CD4-positive, alpha-beta T cell treated with Interleukin-17A for 4 hours (primary cell): Measurements from ENCODE around the gene MLST8.

Experiments
- DNase-seq: peaks from one replicate; pipeline ENCODE4 v3.0.0-alpha.2; 2020; ENCODE audit warnings: mixed read lengths

The MLST8 gene

GRCh38 chr16:2173916-2174315 lies 31.3 kb upstream of the MLST8 start:
- DNase-seq: no peak

DNA sequence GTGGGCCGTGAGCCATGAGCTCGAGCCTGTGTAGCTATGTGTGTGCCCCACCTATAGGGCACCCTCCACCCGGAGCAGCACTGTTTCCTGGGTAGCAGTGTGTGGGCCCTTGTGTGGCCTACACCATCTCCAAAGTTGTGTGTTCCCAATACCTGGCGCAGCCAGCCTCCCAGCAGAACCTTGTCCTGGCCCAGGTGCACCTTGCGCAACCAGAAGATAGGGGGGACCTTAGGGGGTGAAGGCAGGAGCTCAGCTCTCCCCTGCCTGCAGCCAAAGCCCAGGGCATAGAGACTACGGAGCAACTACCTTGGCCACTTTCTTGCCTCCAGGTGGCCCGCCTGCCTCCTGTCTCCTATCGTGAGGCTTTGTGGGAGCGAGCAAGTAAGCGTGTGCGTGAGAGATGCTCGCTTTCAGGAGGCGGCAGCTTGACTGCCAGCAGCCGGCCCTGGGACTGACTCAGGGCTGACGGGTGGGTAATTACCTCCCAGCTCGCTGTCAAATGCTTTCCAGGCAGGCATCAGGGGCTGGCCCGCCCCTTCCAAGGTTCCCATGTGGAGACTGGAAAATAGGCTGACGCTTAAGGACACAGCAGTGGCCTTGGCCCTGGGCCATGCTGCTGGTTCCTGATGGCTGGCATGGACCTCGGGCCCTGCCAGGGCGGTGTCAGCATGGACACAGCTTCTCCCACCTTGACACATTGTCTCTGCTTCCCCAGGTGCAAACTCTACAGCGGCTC lies 30.7 kb upstream of the MLST8 start:
- no peak for DNase-seq

DNA sequence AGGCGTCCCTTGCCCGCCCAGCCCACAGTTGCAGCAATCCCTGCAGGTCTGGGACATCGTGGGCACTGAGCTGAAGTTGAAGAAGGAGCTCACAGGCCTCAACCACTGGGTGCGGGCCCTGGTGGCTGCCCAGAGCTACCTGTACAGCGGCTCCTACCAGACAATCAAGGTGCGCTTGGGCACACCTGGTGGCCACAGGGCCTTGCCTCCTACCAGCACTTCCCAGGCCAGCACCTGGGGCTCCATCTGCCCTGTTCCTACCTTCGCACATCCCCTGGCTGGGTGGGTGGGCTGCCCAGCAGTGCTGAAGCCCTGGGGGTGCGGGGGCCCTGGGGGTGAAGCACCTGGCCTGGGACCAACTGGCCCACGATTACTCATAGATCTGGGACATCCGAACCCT lies 29.8 kb upstream of the MLST8 start:
- no peak for DNase-seq

DNA sequence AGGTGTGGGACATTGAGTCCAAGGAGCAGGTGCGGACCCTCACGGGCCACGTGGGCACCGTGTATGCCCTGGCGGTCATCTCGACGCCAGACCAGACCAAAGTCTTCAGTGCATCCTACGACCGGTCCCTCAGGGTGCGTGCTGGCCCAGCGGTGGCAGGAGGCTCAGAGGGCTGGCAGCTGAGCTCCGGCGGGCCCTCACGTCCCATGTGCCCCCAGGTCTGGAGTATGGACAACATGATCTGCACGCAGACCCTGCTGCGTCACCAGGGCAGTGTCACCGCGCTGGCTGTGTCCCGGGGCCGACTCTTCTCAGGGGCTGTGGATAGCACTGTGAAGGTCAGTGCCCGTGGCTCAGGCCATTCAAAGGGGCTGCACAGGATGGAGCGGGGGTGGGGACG lies 29.2 kb upstream of the MLST8 start:
- no peak for DNase-seq

DNA sequence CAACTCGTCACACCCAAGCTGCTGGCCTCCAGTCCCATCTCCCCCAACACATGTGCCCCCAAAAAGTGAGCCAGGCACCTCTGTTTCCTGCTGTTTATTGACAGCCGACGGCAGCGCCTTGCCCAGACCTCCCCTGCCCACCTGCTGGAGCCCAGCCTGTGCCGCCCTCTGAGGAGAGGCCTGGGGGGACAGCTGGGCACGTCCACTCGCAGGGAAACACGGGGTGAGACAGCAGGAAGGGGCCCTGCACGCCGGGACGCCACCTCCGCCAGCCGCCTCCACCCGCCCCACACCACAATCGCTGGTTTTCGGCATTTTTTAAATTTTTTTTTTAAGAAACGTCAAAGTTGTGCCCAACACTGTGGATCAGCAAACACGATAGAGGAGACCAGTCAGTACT lies 28.2 kb upstream of the MLST8 start:
- DNase-seq: no peak

DNA sequence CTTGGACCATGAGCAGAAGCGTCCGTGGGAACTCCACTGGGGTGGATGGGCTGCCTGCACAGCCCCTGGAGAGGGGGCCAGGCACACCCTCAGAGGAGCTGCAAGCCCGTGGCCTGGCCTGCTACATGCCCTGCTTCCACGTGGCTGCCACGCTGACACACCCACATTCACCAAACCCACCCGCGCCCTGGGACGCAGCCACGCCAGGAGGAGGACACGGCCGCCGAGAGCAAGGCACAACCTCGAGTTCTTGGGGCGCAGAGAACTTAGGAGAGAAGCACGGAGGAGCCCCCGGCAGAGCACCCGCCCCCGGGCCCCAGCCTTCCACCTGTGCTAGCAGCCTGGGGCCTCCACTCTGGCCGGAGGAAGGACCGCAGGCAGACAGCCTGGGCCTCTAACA lies 27.7 kb upstream of the MLST8 start:
- no peak for DNase-seq

DNA sequence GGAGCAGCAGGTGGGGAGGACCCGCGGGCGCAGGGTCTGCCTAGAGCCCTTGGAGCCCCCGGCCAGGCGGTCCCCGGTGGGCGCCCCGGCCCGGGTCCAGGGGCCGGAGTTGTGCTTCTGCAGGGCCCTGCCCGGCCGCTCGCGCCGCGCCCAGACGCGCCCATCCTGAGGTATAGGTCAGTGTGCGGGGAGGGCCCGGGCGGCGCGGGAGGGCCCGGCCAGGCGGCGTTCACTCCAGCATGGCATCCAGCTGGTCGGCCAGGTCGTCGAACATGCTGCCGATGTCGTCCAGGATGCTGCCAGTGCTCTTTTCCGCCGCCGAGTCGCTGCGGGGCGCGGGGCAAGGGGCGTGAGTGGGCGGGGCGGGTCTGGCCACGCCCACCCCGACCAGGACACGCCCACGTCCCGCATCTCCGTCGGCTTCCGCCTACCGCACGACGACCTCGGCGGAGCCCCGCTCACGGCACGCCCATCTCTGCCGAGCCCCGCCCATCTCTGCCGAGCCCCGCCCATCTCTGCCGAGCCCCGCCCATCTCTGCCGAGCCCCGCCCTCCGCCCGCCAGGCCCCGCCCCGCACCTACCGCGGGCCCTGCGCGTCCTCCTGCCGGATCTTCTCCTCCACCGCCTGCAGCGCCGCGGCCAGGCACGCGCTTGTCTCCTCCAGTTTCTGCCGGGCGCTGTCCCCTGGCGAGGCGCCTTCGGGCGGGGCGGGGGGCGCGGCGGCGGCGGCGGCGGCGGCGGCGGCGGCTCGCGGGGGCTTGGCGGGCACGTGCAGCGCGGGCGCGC lies 26.7 kb upstream of the MLST8 start:
- DNase-seq: peak; percentile 11

GRCh38 chr16:2179107-2179501 lies 26.1 kb upstream of the MLST8 start:
- DNase-seq: no peak

GRCh38 chr16:2179576-2179975 lies 25.7 kb upstream of the MLST8 start:
- no peak for DNase-seq

GRCh38 chr16:2180461-2180860 lies 24.8 kb upstream of the MLST8 start:
- DNase-seq: no peak

- DNase-seq: no peak
Measured at GRCh38 chr16:2180962-2181923, 24.0 kb upstream of the MLST8 start.

GRCh38 chr16:2181952-2182351 lies 23.3 kb upstream of the MLST8 start:
- no peak for DNase-seq

DNA sequence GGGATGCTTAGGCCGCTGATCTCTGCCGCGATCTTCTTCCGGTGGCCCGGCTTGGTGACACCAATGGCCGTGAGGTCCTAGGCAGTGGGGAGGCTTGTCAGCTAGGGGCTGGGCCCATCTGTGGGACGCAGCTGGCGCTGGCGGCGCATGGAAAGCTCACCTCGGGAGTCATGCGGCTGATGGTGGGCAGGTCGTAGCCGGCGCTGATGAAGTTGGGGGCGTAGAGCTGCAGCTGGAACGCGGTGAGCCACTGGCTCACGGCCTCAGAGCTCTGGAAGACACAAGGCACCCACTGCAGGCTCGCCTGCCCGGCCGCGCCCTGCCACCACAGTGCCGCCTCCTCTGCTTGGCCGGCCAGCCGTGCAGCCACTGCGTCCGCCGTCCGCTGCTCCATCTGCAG lies 21.6 kb upstream of the MLST8 start:
- DNase-seq: no peak

GRCh38 chr16:2184346-2184745 lies 20.9 kb upstream of the MLST8 start:
- DNase-seq: no peak

GRCh38 chr16:2184962-2185361 lies 20.3 kb upstream of the MLST8 start:
- DNase-seq: no peak

- DNase-seq: no peak
Measured at GRCh38 chr16:2186064-2186463, 19.2 kb upstream of the MLST8 start.

DNA sequence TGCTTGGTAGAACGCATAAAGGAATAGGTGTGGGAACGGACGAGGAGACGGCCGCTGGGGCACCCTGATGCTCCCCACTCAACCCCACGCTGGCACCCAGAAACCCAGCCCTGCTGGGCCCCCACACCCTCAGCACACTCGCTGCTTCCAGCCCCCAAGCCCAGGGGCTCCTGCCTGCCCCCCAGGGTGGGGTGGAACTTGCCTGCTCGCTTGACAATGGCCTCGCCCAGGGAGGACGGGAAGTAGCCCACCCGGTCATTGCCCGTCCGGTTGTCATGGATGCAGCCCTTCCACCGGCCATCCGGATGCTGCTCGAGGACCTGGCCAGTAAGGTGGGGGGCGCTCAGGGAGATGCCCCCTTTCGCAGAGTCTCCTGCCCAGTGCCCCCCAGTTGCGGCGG lies 18.7 kb upstream of the MLST8 start:
- no peak for DNase-seq

DNA sequence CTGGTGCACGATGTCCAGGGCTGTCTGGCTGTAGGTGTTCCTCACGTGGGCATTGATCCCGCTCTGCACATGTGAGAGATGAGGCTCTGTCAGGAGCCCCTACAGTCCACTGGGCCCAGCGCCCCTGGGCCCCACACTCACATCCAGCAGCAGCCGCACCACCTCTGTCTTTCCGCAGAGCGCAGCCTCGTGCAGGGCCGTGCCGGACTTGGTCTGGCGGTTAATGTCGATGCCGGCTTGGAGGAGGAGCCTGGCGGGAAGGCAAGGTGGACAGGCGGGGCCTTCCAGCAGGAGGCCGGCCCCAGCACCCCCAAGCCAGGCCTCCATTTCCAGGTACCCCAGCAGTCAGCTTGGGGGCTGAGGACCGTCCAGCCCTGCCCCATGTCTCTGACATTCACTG lies 18.0 kb upstream of the MLST8 start:
- DNase-seq: no peak

- no peak for DNase-seq
Measured at GRCh38 chr16:2188395-2188794, 16.9 kb upstream of the MLST8 start.

DNA sequence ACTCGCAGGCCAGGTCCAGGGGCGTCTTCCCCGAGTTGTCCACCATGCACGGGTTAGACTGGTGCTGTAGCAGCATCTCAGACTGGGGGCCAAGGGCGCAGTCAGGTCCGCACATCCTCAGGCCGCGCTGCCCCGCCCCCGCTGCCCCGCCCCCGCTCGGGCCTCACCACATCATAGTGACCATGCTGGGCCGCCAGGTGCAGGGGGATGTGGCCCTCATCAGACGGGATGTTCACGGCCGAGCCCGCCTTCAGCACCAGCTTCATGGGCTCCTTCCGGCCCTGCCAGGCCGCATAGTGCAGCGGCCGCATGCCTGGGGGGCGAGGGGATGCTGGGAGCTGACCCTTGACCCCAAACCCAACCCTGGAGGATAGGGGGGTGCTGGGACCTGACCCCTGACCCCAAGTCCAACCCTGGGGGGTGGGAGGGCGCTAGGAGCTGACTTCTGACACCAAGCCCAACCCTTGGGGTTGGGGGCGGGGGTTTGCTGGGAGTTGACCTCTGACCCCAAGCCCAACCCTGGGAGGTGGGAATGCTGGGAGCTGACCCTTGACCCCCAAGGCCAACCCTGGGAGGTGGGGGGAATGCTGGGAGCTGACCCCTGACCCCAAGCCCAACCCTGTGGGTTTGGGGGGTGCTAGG lies 15.9 kb upstream of the MLST8 start:
- DNase-seq: no peak

DNA sequence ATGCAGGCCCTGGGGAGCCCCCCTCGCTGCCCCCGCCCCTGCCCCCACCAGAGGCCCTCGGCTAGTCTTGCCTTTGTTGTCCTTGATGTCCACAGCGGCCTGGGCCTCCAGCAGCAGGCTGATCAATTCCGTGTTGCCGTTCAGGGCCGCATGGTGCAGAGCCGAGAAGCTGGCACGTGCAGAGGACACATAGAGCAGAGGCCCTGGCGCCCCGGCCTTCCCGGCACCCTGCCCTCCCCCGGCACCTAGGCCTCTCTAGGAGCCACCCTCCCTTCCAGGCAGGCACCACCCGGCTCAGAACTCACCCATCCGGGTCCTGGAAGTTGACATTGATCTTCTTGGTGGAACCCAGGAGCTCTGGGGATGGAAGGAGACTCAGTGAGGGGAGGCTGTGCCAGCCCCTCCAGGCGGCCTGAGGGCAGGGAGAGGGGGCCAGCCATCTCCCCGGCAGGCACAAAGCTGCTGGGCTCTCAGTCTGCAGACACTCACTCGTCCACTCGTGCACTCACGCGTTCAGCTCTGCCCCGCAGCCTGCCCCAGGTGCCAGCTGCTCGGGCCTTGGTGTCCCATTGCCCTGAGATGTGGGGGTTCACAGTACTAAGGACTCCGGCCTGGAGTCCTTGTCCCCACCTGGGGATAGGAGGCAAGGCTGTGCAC lies 15.1 kb upstream of the MLST8 start:
- no peak for DNase-seq
